SK-N-SH (cell line): Measurements from ENCODE around the gene RBM12. TPM values are rescaled to one million over a fixed set of nuclear protein-coding genes. Genes with fewer than 3 reads are reported as not detected.

Experiments used
- CTCF ChIA-PET: fragments of 300-600, 350-600 bp; formaldehyde crosslinking; extraction: SDS; loops from one replicate; lab custom pipeline; 2021; lab: Yijun Ruan, JAX
- POLR2A ChIA-PET: fragments of 350-600 bp; sonication (Branson Sonifier 250); formaldehyde crosslinking; extraction: SDS; loops from one replicate; lab custom pipeline; 2020; ENCODE audit warnings: antibody characterized with exemption, inconsistent platforms; lab: Yijun Ruan, JAX
- DNase-seq: peaks from one replicate; pipeline ENCODE4 v3.0.0; 2012
- H2AFZ ChIP-seq: fragments of 200-600 bp; sonication (generic); 2 replicates; pipeline ENCODE4 v1.8.1; 2016; ENCODE audit warnings: antibody characterized with exemption, mild to moderate bottlenecking, low read depth
- H3F3A ChIP-seq: fragments of 200-600 bp; sonication (generic); replicated peaks from 2 replicates; pipeline ENCODE3; 2016; ENCODE audit warnings: antibody characterized with exemption, mild to moderate bottlenecking; ENCODE audit not compliant: insufficient read depth
- H3K27ac ChIP-seq, 2 experiments: fragments of 200-500 bp in 1 of 2; fragments of 200-600 bp in 1 of 2; sonication (Bioruptor generic) in 1 of 2; sonication (generic), shearing (Covaris generic) in 1 of 2; 2 replicates each; pipeline versions ENCODE4 v1.5.1 to v1.6.1; 2014 to 2016; ENCODE audit warnings: low read depth in 2 of 2, inconsistent platforms in 1 of 2, low read length in 1 of 2, mild to moderate bottlenecking in 1 of 2, mixed read lengths in 1 of 2
- H3K27me3 ChIP-seq: fragments of 200-600 bp; sonication (generic), shearing (Covaris generic); 2 replicates; pipeline ENCODE4 v1.6.1; 2016; ENCODE audit warnings: mixed run types; ENCODE audit not compliant: insufficient read depth
- H3K36me3 ChIP-seq, 2 experiments: fragments of 200-500 bp in 1 of 2; fragments of 200-600 bp in 1 of 2; sonication (Bioruptor generic) in 1 of 2; sonication (generic) in 1 of 2; replicated peaks in 1 of 2; 2 replicates each; pipeline versions ENCODE3 to v1.5.1; 2014 to 2016; ENCODE audit warnings: low read length in 1 of 2, mild to moderate bottlenecking in 1 of 2; ENCODE audit not compliant: insufficient read depth in 2 of 2, control insufficient read depth in 1 of 2
- H3K4me1 ChIP-seq, 2 experiments: fragments of 200-500 bp in 1 of 2; fragments of 200-600 bp in 1 of 2; sonication (Bioruptor generic) in 1 of 2; sonication (generic), shearing (Covaris generic) in 1 of 2; 2 replicates each; pipeline versions ENCODE4 v1.5.1 to v1.6.1; 2014 to 2016; ENCODE audit warnings: low read depth in 1 of 2, low read length in 1 of 2, mixed run types in 1 of 2; ENCODE audit not compliant: insufficient read depth in 2 of 2, control insufficient read depth in 1 of 2
- H3K4me2 ChIP-seq: fragments of 200-600 bp; sonication (generic), shearing (Covaris generic); 2 replicates; pipeline ENCODE4 v1.6.1; 2017; ENCODE audit warnings: mixed run types
- H3K4me3 ChIP-seq, 2 experiments: fragments of 200-500 bp in 1 of 2; fragments of 200-600 bp in 1 of 2; sonication (Bioruptor generic) in 1 of 2; sonication (generic), shearing (Covaris generic) in 1 of 2; 2 replicates each; pipeline versions ENCODE4 v1.5.1 to v1.8.1; 2014 to 2016; ENCODE audit warnings: low read depth in 2 of 2, inconsistent platforms in 1 of 2, low read length in 1 of 2, mild to moderate bottlenecking in 1 of 2, mixed read lengths in 1 of 2, moderate library complexity in 1 of 2
- H3K79me2 ChIP-seq: fragments of 200-600 bp; sonication (generic); 2 replicates; pipeline ENCODE4 v1.8.1; 2017; ENCODE audit warnings: mild to moderate bottlenecking; ENCODE audit not compliant: insufficient read depth
- H3K9ac ChIP-seq: fragments of 200-600 bp; sonication (generic); 2 replicates; pipeline ENCODE4 v1.6.1; 2017; ENCODE audit warnings: mixed run types
- H3K9me2 ChIP-seq: fragments of 200-600 bp; sonication (generic); 2 replicates; pipeline ENCODE4 v1.6.1; 2017; ENCODE audit warnings: mixed run types
- H3K9me3 ChIP-seq: fragments of 200-600 bp; sonication (generic); 2 replicates; pipeline ENCODE4 v1.6.1; 2017; ENCODE audit warnings: mixed run types, mild to moderate bottlenecking, moderate library complexity
- H4K20me1 ChIP-seq: fragments of 200-600 bp; sonication (generic); 2 replicates; pipeline ENCODE4 v1.6.1; 2017; ENCODE audit warnings: mild to moderate bottlenecking, mixed run types; ENCODE audit not compliant: insufficient read depth
- FOSL2 ChIP-seq: IDR thresholded peaks from 2 replicates; pipeline ENCODE4 v1.4.0; 2012; ENCODE audit warnings: low read depth, mild to moderate bottlenecking, moderate library complexity, borderline replicate concordance
- JUND ChIP-seq: IDR thresholded peaks from 2 replicates; pipeline ENCODE4 v1.4.0; 2012
- RFX5 ChIP-seq: IDR thresholded peaks from 2 replicates; pipeline ENCODE4 v1.6.1; 2012; ENCODE audit warnings: mild to moderate bottlenecking, improper control_type of control experiment, low read length
- SIN3A ChIP-seq: IDR thresholded peaks from 2 replicates; pipeline ENCODE4 v1.6.1; 2012; ENCODE audit warnings: low read depth, mild to moderate bottlenecking, low read length, moderate library complexity, borderline replicate concordance
- WGBS: methylation state at CpG from one replicate; pipeline ENCODE4 v1.1.6; 2017; ENCODE audit warnings: low lambda C conversion rate; 5-methylcytosine and 5-hydroxymethylcytosine counted together
- polyA plus RNA-seq, 3 experiments: library from polyadenylated mRNA; depleted of rRNA; stranded (reverse); fragments of >200 nt; gene quantifications; 2 replicates each; pipeline ENCODE4 v1.2.3, GENCODE V29; 2012
- TF ChIP-seq, protein P1 (sequence below): IDR thresholded peaks from 2 replicates; pipeline ENCODE4 v1.6.1; 2012; ENCODE audit warnings: mild to moderate bottlenecking, low read depth, low read length, moderate library complexity
- TF ChIP-seq, protein P2 (sequence below): IDR thresholded peaks from 2 replicates; pipeline ENCODE4 v1.4.0; 2012; ENCODE audit warnings: low read depth
- TF ChIP-seq, protein P3 (sequence below): IDR thresholded peaks from 2 replicates; pipeline ENCODE4 v1.4.0; 2012; ENCODE audit warnings: low read depth, borderline replicate concordance
- TF ChIP-seq, protein P4 (sequence below): IDR thresholded peaks from 2 replicates; pipeline ENCODE4; 2012

The RBM12 gene
- polyA plus RNA-seq, 1 of the 3 experiments (the other 2 are of a cell fraction): 41.9 TPM

DNA sequence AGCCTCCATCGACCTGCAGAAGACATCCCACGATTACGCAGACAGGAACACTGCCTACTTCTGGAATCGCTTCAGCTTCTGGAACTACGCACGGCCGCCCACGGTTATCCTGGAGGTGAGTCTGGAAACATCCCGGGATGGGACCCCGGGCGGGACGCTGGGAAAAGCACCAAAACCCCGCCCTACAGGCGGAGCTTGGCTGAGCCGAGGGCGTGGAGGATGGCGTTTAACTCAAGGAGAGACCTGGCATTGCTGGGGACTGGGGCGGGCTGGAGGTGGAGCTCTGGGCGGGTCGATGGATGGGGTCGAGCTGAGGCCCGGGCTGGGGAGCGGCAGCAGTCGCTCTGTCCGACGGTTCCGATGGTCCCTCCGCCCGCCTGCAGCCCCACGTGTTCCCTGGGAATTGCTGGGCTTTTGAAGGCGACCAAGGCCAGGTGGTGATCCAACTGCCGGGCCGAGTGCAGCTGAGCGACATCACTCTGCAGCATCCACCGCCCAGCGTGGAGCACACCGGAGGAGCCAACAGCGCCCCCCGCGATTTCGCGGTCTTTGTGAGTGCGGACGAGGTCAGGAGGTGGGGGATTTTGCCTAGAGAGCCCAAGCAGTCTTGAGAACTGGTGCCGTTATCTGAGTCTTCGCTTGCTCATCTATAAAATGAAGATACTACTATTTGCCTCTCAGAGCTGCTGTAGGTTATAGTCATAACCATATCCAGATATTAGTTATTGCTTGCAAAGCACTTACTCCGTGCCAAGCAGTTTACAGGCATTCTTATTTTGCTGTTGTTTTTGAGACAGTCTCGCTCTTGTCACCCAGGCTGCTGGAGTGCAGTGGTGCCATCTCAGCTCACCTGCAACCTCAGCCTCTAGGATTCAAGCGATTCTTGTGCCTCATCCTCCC lies 45.3 kb downstream of the RBM12 start (continued):
- TF ChIP-seq, protein P1, sequence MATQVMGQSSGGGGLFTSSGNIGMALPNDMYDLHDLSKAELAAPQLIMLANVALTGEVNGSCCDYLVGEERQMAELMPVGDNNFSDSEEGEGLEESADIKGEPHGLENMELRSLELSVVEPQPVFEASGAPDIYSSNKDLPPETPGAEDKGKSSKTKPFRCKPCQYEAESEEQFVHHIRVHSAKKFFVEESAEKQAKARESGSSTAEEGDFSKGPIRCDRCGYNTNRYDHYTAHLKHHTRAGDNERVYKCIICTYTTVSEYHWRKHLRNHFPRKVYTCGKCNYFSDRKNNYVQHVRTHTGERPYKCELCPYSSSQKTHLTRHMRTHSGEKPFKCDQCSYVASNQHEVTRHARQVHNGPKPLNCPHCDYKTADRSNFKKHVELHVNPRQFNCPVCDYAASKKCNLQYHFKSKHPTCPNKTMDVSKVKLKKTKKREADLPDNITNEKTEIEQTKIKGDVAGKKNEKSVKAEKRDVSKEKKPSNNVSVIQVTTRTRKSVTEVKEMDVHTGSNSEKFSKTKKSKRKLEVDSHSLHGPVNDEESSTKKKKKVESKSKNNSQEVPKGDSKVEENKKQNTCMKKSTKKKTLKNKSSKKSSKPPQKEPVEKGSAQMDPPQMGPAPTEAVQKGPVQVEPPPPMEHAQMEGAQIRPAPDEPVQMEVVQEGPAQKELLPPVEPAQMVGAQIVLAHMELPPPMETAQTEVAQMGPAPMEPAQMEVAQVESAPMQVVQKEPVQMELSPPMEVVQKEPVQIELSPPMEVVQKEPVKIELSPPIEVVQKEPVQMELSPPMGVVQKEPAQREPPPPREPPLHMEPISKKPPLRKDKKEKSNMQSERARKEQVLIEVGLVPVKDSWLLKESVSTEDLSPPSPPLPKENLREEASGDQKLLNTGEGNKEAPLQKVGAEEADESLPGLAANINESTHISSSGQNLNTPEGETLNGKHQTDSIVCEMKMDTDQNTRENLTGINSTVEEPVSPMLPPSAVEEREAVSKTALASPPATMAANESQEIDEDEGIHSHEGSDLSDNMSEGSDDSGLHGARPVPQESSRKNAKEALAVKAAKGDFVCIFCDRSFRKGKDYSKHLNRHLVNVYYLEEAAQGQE: 0 out of 2 replicates have a peak, but pooled peaks have one; percentile 5
- TF ChIP-seq FOSL2 (peak; percentile 8; the same call in 1 of the 2 replicates), RFX5 (0 out of 2 replicates have a peak, but pooled peaks have one; percentile 21)

DNA sequence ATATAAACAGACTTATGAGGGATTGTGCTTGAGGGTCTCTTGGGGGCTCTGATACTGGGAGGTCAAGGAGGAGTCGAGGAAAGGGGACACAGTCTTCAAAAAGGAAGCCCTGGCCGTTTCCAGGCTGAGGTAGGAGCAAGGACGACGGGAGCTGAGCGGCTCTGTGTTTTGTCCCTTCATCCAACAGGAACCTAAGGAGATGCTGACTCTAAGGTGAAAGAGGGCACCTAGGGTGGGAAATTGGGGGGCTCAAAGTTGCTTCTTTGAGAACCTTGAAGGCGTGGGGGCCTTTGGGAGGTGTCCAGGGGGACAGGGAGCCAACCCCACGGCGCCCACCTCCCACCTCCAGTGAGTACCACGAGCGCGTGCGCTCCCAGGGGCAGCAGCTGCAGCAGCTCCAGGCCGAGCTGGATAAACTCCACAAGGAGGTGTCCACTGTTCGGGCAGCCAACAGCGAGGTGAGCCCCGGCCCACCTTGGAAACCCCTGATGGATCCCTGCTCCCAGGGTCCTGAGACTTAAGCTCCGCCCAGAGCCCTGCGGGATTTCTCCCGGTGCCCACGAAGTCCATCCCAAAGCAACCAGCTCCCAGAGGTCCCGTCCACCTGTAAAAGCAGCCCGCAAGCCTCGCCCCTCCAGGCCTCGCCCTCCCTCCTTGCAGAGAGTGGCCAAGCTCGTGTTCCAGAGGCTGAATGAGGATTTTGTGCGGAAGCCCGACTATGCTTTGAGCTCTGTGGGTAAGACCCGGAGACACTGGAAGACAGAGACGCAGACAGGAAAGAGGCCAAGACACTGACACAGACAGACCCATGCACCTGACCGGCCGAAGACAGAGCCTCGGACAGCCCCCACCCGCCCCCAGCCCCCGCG lies 46.2 kb downstream of the RBM12 start:
- Histone ChIP-seq H3K9me2 (no peaks in the 10 kb centered on the region), H3K4me1 (peaks cover 8 to 11% of the 10 kb centered on the region in 2 experiments; a peak in 1 of 4 replicates), H3K4me3 (peak overlapping the region; percentile 48 to 83), H3K27me3 (no peaks in the 10 kb centered on the region), H3F3A (peaks cover 55% of the 10 kb centered on the region), H3K9me3 (no peaks in the 10 kb centered on the region), H3K79me2 (peaks cover 14% of the 10 kb centered on the region), H4K20me1 (no peaks in the 10 kb centered on the region), H3K27ac (peak overlapping the region; percentile 20 to 80; a peak in 3 of 4 replicates), H3K9ac (peak overlapping the region; percentile 71), H3K36me3 (peaks cover 9 to 14% of the 10 kb centered on the region in 2 experiments), H2AFZ (no peak overlapping the region; the same call in 1 of the 2 replicates), H3K4me2 (peak overlapping the region; percentile 77)
- ChIA-PET POLR2A (interaction anchor here (1.1 to 6.5 kb wide), 6 partner anchors 34 to 336 kb away, joined by 3 to 33 read pairs (median 5); partner anchors contain the start of genes CPNE1, ERGIC3, NFS1 and RBM12), CTCF (interaction anchor here (0.6 to 4.9 kb wide), 32 partner anchors 12 to 336 kb away, joined by 3 to 42 read pairs (median 4); partner anchors contain the start of genes CPNE1, ERGIC3, NFS1 and RBM12)
- no peak for TF ChIP-seq SIN3A
- TF ChIP-seq, protein P2, sequence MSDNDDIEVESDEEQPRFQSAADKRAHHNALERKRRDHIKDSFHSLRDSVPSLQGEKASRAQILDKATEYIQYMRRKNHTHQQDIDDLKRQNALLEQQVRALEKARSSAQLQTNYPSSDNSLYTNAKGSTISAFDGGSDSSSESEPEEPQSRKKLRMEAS: 0 out of 2 replicates have a peak, but pooled peaks have one; percentile 15
- TF ChIP-seq JUND: no peak
- TF ChIP-seq, protein P3, sequence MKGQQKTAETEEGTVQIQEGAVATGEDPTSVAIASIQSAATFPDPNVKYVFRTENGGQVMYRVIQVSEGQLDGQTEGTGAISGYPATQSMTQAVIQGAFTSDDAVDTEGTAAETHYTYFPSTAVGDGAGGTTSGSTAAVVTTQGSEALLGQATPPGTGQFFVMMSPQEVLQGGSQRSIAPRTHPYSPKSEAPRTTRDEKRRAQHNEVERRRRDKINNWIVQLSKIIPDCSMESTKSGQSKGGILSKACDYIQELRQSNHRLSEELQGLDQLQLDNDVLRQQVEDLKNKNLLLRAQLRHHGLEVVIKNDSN: no peak
- TF ChIP-seq, protein P4, sequence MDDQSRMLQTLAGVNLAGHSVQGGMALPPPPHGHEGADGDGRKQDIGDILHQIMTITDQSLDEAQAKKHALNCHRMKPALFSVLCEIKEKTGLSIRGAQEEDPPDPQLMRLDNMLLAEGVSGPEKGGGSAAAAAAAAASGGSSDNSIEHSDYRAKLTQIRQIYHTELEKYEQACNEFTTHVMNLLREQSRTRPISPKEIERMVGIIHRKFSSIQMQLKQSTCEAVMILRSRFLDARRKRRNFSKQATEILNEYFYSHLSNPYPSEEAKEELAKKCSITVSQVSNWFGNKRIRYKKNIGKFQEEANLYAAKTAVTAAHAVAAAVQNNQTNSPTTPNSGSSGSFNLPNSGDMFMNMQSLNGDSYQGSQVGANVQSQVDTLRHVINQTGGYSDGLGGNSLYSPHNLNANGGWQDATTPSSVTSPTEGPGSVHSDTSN: no peak
- WGBS: 32% methylated on average over 26 of the region's 35 CpGs
- DNase-seq: peak; percentile 37
